Ovary (tissue), 9 donors: Measurements from ENCODE around the gene BEST2. TPM values are rescaled to one million over a fixed set of nuclear protein-coding genes. Genes with fewer than 3 reads are reported as not detected.

Experiments used
- DNase-seq, 5 donors: peaks; one replicate each; pipeline ENCODE4 v3.0.0-alpha.2; 2019 to 2020
- H3K27ac ChIP-seq, 2 donors: fragments of 200-600 bp; one replicate each; pipeline versions ENCODE4 v1.5.1 to v1.8.0; 2019 to 2022
- H3K27me3 ChIP-seq: fragments of 200-600 bp; one replicate; pipeline ENCODE4 v1.8.0; 2022
- H3K36me3 ChIP-seq: fragments of 200-600 bp; sonication (generic); one replicate; pipeline ENCODE4 v1.5.1; 2019
- H3K4me1 ChIP-seq: one replicate; pipeline ENCODE4 v1.8.1; 2013; ENCODE audit warnings: mild to moderate bottlenecking, moderate library complexity; ENCODE audit not compliant: insufficient read depth
- H3K4me3 ChIP-seq: fragments of 200-600 bp; sonication (generic); one replicate; pipeline ENCODE4 v1.5.1; 2017
- H3K9me3 ChIP-seq, 2 donors: fragments of 200-600 bp in 1 of 2; sonication (generic) in 1 of 2; one replicate each; pipeline versions ENCODE4 v1.5.1 to v1.8.1; 2013 to 2019; ENCODE audit warnings: mild to moderate bottlenecking in 1 of 2, moderate library complexity in 1 of 2
- EP300 ChIP-seq: sonication (generic); formaldehyde crosslinking; IDR thresholded peaks from one replicate; pipeline ENCODE4 v1.6.1; 2017; ENCODE audit warnings: antibody characterized with exemption
- POLR2A ChIP-seq: fragments of 450-650 bp; IDR thresholded peaks from one replicate; pipeline ENCODE4 v1.6.1; 2017; ENCODE audit warnings: antibody characterized with exemption, mild to moderate bottlenecking, moderate library complexity
- WGBS, 3 donors: extraction: QIAGEN DNeasy Blood & Tissue Kit in 1 of 3; methylation state at CpG; one replicate each; pipeline versions ENCODE4 v1.1.5 to v1.1.7; 2013 to 2017; 5-methylcytosine and 5-hydroxymethylcytosine counted together
- intact Hi-C, 4 donors: fragments of 100-400 bp; cut with DNase I; formaldehyde crosslinking; loops; one replicate each; pipeline versions ENCODE4 v1.11.0 to v1.15.1; 2022 to 2023
- polyA plus RNA-seq, 2 donors: library from polyadenylated mRNA; stranded (reverse); fragments of 200-250 nt in 1 of 2; fragments of 350-450 nt in 1 of 2; fragmentation: Illumina TruSeq in 1 of 2; extraction: RNeasy Lipid Tissue Mini Kit (QIAGEN cat#74804) in 1 of 2; gene quantifications; one replicate each; pipeline ENCODE4 v1.2.3, GENCODE V29; 2013 to 2014
- total RNA-seq, 7 donors: library from RNA; depleted of rRNA in 2 of 7; stranded (reverse); fragments of >200 nt in 2 of 7; fragmentation: NEBNext Ultra II Directional in 3 of 7; extraction: Animal tissue kit (Norgen Biotek cat#: 25700) in 3 of 7; gene quantifications; one replicate each; pipeline versions ENCODE4 v1.1.0 to v1.2.4, GENCODE V29; 2016 to 2023
- TF ChIP-seq, protein P1 (sequence below), 3 donors: fragments of 450-650 bp in 2 of 3; fragments of 200-600 bp in 1 of 3; IDR thresholded peaks; one replicate each; pipeline versions ENCODE4 v1.5.1 to v1.8.0; 2016 to 2022; ENCODE audit warnings: antibody characterized with exemption in 3 of 3, mild to moderate bottlenecking in 1 of 3
- donor health status: DM: no; HTN: no; CAD: no; lungs with moderate emphysema.
- donor health status: DM: no; HTN: no; CAD: no.
- donor health status: Bipolar disorder and iron deficiency.
- donor health status: DM: yes; HTN: yes; CAD: no.
- donor health status: DM: no; HTN: no; CAD: no.
- donor health status: DM: yes; HTN: yes; CAD: no.

BEST2 gene
- total and polyA plus RNA-seq, 9 donors: not detected

DNA sequence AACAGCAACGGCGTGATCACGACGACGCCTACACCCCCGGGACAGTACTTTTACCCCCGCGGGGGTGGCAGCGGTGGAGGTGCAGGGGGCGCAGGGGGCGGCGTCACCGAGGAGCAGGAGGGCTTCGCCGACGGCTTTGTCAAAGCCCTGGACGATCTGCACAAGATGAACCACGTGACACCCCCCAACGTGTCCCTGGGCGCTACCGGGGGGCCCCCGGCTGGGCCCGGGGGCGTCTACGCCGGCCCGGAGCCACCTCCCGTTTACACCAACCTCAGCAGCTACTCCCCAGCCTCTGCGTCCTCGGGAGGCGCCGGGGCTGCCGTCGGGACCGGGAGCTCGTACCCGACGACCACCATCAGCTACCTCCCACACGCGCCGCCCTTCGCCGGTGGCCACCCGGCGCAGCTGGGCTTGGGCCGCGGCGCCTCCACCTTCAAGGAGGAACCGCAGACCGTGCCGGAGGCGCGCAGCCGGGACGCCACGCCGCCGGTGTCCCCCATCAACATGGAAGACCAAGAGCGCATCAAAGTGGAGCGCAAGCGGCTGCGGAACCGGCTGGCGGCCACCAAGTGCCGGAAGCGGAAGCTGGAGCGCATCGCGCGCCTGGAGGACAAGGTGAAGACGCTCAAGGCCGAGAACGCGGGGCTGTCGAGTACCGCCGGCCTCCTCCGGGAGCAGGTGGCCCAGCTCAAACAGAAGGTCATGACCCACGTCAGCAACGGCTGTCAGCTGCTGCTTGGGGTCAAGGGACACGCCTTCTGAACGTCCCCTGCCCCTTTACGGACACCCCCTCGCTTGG, 40.7 kb downstream of the BEST2 start:
- H3K36me3 ChIP-seq: no peaks in the 10 kb centered on the region
- WGBS, 3 donors: 0 to 1% (median 0%) methylated on average over 48 to 84 of the region's 84 CpGs
- no peaks in the 10 kb centered on the region for H3K27me3 ChIP-seq
- peaks cover 8% of the 10 kb centered on the region for H3K4me1 ChIP-seq
- H3K9me3 ChIP-seq: no peaks in the 10 kb centered on the region
- peak overlapping the region; percentile 80 for H3K4me3 ChIP-seq
- peak overlapping the region; percentile 95 to 99 for H3K27ac ChIP-seq
- no peak for TF ChIP-seq POLR2A
- TF ChIP-seq, protein P1, sequence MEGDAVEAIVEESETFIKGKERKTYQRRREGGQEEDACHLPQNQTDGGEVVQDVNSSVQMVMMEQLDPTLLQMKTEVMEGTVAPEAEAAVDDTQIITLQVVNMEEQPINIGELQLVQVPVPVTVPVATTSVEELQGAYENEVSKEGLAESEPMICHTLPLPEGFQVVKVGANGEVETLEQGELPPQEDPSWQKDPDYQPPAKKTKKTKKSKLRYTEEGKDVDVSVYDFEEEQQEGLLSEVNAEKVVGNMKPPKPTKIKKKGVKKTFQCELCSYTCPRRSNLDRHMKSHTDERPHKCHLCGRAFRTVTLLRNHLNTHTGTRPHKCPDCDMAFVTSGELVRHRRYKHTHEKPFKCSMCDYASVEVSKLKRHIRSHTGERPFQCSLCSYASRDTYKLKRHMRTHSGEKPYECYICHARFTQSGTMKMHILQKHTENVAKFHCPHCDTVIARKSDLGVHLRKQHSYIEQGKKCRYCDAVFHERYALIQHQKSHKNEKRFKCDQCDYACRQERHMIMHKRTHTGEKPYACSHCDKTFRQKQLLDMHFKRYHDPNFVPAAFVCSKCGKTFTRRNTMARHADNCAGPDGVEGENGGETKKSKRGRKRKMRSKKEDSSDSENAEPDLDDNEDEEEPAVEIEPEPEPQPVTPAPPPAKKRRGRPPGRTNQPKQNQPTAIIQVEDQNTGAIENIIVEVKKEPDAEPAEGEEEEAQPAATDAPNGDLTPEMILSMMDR (IDR thresholded peaks at IDR 0.05): peak in 1 of 3 donors; percentile 13
- TF ChIP-seq EP300: no peak
- intact Hi-C loops: no loop called here
- peak; percentile 74 to 84 (median 76) for DNase-seq

DNA sequence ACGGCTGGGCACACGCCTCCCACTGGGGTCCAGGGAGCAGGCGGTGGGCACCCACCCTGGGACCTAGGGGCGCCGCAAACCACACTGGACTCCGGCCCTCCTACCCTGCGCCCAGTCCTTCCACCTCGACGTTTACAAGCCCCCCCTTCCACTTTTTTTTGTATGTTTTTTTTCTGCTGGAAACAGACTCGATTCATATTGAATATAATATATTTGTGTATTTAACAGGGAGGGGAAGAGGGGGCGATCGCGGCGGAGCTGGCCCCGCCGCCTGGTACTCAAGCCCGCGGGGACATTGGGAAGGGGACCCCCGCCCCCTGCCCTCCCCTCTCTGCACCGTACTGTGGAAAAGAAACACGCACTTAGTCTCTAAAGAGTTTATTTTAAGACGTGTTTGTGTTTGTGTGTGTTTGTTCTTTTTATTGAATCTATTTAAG, 41.3 kb downstream of the BEST2 start:
- H3K27me3 ChIP-seq: no peaks in the 10 kb centered on the region
- no peaks in the 10 kb centered on the region for H3K9me3 ChIP-seq
- peaks cover 8% of the 10 kb centered on the region for H3K4me1 ChIP-seq
- TF ChIP-seq, protein P1 (IDR thresholded peaks at IDR 0.05): no peak
- TF ChIP-seq EP300: no peak
- H3K4me3 ChIP-seq: peak overlapping the region; percentile 80
- intact Hi-C loops: no loop called here
- no peaks in the 10 kb centered on the region for H3K36me3 ChIP-seq
- DNase-seq: peak in 3 of 5 donors; percentile 25 to 62 (median 51)
- peak overlapping the region; percentile 95 to 99 for H3K27ac ChIP-seq
- WGBS, 3 donors: 0 to 1% (median 1%) methylated on average over 22 of the region's 22 CpGs

DNA sequence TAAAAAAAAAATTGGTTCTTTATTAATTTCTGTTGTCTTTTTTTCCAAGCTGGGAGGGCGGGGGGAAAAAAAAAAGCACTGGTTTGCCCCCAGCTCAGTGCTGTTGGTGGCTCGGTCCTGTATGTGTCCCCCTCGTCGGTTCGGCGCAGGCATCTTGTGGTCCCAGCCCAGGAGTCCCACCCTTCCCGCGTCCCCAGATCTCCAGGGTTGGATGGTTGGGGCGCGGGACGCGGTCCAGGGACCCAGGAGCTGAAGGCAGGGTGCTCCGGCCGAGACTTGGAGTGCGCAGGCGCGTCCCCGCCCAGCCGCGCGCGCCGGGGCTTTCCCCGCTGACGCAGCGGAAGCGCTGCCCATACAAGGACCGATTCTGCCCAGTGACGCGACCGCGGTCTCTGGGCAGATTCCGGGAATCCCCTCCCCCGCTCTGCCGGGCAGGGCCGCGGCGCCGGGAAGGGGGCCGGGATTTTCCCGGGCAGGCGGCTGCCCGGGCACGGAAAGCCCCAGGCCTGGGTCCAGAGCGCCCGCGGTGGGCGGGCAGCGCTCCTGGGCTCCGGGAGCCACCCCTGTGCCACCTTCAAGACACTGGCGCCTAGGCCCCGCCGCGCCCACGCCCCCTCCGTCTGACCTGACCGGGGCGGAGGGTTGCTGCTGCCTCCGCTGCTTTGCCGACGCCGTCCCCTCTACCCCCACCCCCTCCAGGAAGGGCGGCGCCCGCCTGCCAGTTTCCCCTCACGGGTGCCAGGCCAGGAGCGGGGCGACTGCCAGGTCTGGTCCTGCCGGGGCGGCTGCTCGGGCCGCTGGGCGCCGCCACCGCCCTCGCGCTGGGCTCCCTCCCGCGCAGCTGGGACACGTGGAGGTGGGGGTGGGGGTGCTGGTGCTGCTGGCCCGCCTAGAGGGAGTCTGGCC, 42.0 kb downstream of the BEST2 start:
- intact Hi-C loops: no loop called here
- Histone ChIP-seq H3K27me3 (no peaks in the 10 kb centered on the region), H3K27ac (peak overlapping the region; percentile 95 to 99), H3K36me3 (no peaks in the 10 kb centered on the region), H3K9me3 (no peaks in the 10 kb centered on the region), H3K4me1 (peaks cover 7% of the 10 kb centered on the region), H3K4me3 (peak overlapping the region; percentile 80)
- peak; percentile 92 to 97 (median 96) for DNase-seq
- 0 to 1% (median 1%) methylated on average over 68 to 81 of the region's 81 CpGs for WGBS, 3 donors
- TF ChIP-seq EP300: peak; percentile 99
- TF ChIP-seq POLR2A: peak; percentile 78
- TF ChIP-seq, protein P1 (IDR thresholded peaks at IDR 0.05): peak in 1 of 3 donors; percentile 27

DNA sequence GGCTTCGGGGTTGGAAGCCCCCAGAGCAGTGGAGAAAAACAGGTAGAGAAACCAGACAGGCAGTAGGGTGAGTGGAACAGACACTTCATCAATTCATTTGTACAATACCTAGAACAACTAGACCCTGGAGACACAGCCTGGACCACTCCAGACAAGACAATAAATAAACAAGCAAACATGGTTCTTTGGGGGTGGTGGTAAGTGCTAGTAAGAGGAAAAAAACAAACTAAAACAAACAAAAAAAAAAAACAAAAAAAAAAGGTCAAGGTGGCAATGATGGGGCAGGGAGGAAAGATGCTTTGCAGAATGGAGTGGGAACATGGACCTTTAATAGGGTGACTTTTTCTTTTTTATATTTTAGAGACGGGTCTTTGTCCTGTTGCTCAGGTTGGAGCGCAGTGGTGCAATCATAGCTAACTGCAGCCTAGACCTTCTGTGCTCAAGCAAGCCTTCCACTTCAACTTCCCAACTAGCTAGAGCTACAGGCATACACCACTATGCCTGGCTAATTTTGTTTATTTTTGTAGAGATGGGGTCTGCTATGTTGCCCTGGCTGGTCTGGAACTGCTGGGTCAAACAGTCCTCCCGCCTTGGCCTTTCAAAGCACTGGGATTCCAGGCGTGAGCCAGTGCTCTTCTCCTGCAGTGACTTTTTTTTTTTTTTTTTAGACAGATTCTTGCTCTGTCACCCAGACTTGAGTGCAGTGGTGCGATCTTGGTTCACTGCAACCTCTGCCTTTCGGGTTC, 42.8 kb downstream of the BEST2 start:
- WGBS, 3 donors: 63 to 70% (median 69%) methylated on average over 7 of the region's 7 CpGs
- intact Hi-C loops: no loop called here
- no peaks in the 10 kb centered on the region for H3K36me3 ChIP-seq

More for the DNA sequence above, 42.8 kb downstream of the BEST2 start:
- TF ChIP-seq, protein P1 (IDR thresholded peaks at IDR 0.05): peak in 1 of 3 donors; percentile 0
- TF ChIP-seq POLR2A (peak; percentile 6), EP300 (no peak)
- H3K9me3 ChIP-seq: no peaks in the 10 kb centered on the region
- H3K27me3 ChIP-seq: no peaks in the 10 kb centered on the region
- H3K4me3 ChIP-seq: peak overlapping the region; percentile 80
- peak in 3 of 5 donors; percentile 15 to 62 (median 55) for DNase-seq
- H3K4me1 ChIP-seq: peaks cover 4% of the 10 kb centered on the region
- H3K27ac ChIP-seq: peak overlapping the region; percentile 95 to 99
